ENCODE results near the gene TEAD4.

TEAD4 gene

GRCh38 chr12:3004655-3005565 is 45.7 kb downstream of the TEAD4 start:
- DNase-seq (ENCODE audit: low read depth), result no peak
- no peak overlapping the region for H3K4me3 ChIP-seq (ENCODE audit: low read depth, low read length)
- peak; percentile 72 for TF ChIP-seq CTCF (IDR thresholded peaks at IDR 0.05; ENCODE audit: low read depth, low read length, missing control alignments)

GRCh38 chr12:3005736-3006135 is 46.5 kb downstream of the TEAD4 start:
- H3K4me3 ChIP-seq (ENCODE audit: low read depth, low read length), result no peak overlapping the region
- no peak for DNase-seq (ENCODE audit: low read depth)
- TF ChIP-seq CTCF (IDR thresholded peaks at IDR 0.05; ENCODE audit: low read depth, low read length, missing control alignments), result no peak

DNA sequence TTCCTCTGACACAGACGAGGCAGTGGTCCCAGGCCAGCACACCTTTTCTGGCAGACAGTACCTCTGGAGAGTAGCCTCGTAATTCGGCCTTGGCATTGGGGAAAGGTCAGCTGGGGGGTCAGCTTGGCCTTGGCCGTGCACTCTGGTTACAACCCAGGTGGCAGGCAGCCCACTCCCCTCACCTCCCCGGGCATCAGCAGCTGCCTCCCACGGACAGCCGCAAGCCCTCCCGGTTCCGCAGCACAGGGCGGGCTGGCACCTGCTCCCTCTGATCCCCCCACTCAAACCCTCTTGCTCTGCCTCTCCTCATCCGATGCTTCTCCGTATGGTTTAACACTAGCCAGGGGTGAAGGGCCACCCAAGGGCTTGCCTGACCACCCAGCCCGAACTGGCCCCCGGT is 50.6 kb downstream of the TEAD4 start:
- TF ChIP-seq CTCF (IDR thresholded peaks at IDR 0.05; ENCODE audit: low read depth, low read length, missing control alignments), result no peak
- no peak overlapping the region for H3K4me3 ChIP-seq (ENCODE audit: low read depth, low read length)

GRCh38 chr12:3010214-3010930 is 51.2 kb downstream of the TEAD4 start:
- H3K4me3 ChIP-seq (ENCODE audit: low read depth, low read length), result no peak overlapping the region
- no peak for TF ChIP-seq CTCF (IDR thresholded peaks at IDR 0.05; ENCODE audit: low read depth, low read length, missing control alignments)
- no peak for DNase-seq (ENCODE audit: low read depth)

More for the DNA sequence above, 50.6 kb downstream of the TEAD4 start:
- DNase-seq (ENCODE audit: low read depth), result no peak

GRCh38 chr12:3012786-3013185 is 53.6 kb downstream of the TEAD4 start:
- no peak for TF ChIP-seq CTCF (IDR thresholded peaks at IDR 0.05; ENCODE audit: low read depth, low read length, missing control alignments)
- H3K4me3 ChIP-seq (ENCODE audit: low read depth, low read length), result no peak overlapping the region
- no peak for DNase-seq (ENCODE audit: low read depth)

- no peak for TF ChIP-seq CTCF (IDR thresholded peaks at IDR 0.05; ENCODE audit: low read depth, low read length, missing control alignments)
- DNase-seq (ENCODE audit: low read depth), result no peak
- no peak overlapping the region for H3K4me3 ChIP-seq (ENCODE audit: low read depth, low read length)
Observed at GRCh38 chr12:3014641-3015040, 55.4 kb downstream of the TEAD4 start.
